GM18499 (cell line): ENCODE data around the gene HAX1.

Experiments
- ATAC-seq: cut with Tn5 transposase; IDR thresholded peaks from one replicate; pipeline ENCODE4 v1.9.1; 2021; ENCODE audit warnings: moderate number of reproducible peaks; ENCODE audit not compliant: insufficient read depth, unreplicated experiment

The HAX1 gene

DNA sequence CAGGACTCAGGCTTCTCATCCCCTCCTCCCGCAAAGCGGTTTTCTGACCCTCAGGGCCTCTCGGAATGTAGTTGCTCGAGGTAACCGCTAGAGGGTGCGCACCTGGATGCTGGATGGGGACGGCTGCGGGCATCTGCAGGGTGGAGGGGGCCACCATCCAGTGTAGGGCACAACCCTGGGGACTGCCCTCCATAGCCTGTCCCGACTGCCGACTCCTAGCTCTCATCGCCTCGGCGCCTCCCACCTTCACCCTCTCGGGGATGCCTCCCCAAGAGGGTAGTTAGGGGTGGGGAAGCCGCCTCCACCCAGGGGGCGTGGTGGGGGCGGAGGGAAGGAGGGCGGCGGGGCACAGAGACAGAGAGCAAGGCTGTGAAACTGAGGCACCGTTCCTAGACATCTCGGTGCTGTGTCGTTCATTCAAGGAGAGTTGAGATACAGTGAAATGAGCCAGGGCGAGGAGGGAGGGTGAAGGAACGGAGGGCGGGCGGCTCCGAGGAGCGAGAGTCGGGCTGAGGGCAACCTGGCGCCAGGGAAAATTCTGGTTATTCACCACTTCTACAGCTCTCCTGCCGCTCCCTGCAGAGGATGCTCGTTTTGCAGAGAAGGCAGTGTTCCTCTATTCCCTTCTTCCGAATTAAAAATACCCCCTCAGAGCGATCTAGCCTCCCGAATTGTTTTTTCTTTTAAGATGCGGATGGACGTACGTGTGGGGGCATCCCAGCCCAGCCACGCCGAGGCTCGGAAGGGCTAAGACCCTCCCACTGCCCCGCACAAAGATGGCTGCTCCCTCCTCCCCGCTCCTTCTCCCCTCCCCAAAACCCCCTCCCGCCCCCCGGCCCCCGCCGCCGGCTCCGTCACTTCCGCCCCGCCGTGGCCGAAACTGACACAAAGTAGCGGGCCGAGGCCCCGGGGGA is 52.5 kb downstream of the HAX1 start, which contains the start of gene ATP8B2:
Gene ATP8B2 (plus strand): TSS at position 857 of the 914 bp plus-strand sequence. CDS start 2,617 bp downstream, outside the sequence.
- ATAC-seq, result no peak
